GM12878 (cell line): ENCODE data around the gene RPA3. TPM values are rescaled to one million over a fixed set of nuclear protein-coding genes. Genes with fewer than 3 reads are reported as not detected.

Experiments
- ATAC-seq: fragments of 200-7000 bp; cut with Tn5 transposase; 3 replicates; pipeline ENCODE4 v1.9.1; 2020; ENCODE audit warnings: mild to moderate bottlenecking, moderate library complexity
- BruUV-seq: library from RNA; stranded (reverse); fragments of 400-500 nt; replicated peaks from 2 replicates; lab custom pipeline; 2021; lab: Mats Ljungman, UMichigan
- CTCF ChIA-PET: fragments of 300-600 bp; sonication (Branson Sonifier 250); formaldehyde crosslinking; extraction: SDS; loops from one replicate; lab custom pipeline; 2021; ENCODE audit warnings: inconsistent platforms; lab: Yijun Ruan, JAX
- POLR2A ChIA-PET: fragments of 350-600 bp; formaldehyde crosslinking; extraction: SDS; loops from one replicate; lab custom pipeline; 2021; ENCODE audit warnings: inconsistent platforms; lab: Charles Lee
- RAD21 ChIA-PET: fragments of 300-600 bp; sonication (Branson Sonifier 250); formaldehyde crosslinking; loops from one replicate; lab custom pipeline; 2023; ENCODE audit warnings: antibody characterized with exemption; ENCODE audit not compliant: unreplicated experiment; lab: Charles Lee
- SMC1A ChIA-PET: fragments of 300-600 bp; sonication (Branson Sonifier 250); formaldehyde crosslinking; loops from one replicate; lab custom pipeline; 2023; ENCODE audit not compliant: unreplicated experiment, uncharacterized antibody; lab: Charles Lee
- DNase-seq: peaks from one replicate; pipeline ENCODE4 v3.0.0-alpha.2; 2011; ENCODE audit warnings: low read depth, low spot score
- FAIRE-seq: peaks from 3 replicates; lab custom pipeline; 2011; peaks lifted over from hg19 to GRCh38; lab: Jason Lieb, UNC
- H2AFZ ChIP-seq: 2 replicates; pipeline ENCODE4 v1.6.0; 2011; ENCODE audit warnings: low read depth, low read length, control low read depth; ENCODE audit not compliant: control insufficient read depth
- H3K27ac ChIP-seq: 2 replicates; pipeline ENCODE4 v1.5.1; 2011; ENCODE audit warnings: control low read depth; ENCODE audit not compliant: control insufficient read depth, insufficient read depth
- H3K27me3 ChIP-seq, 2 experiments: replicated peaks in 1 of 2; 2 replicates each; pipeline versions ENCODE4 v1.6.0 to v1.6.1; 2011; ENCODE audit warnings: low read length in 1 of 2; ENCODE audit not compliant: control insufficient read depth in 2 of 2, insufficient read depth in 2 of 2
- H3K36me3 ChIP-seq, 2 experiments: 2 replicates each; pipeline ENCODE4 v1.5.1; 2011; ENCODE audit warnings: low read length in 1 of 2; ENCODE audit not compliant: control insufficient read depth in 2 of 2, insufficient read depth in 2 of 2
- H3K4me1 ChIP-seq: 2 replicates; pipeline ENCODE4 v1.6.1; 2011; ENCODE audit warnings: mild to moderate bottlenecking, low read length, moderate library complexity, mixed read lengths; ENCODE audit not compliant: control insufficient read depth, insufficient read depth
- H3K4me2 ChIP-seq: 2 replicates; pipeline ENCODE4 v1.6.0; 2011; ENCODE audit warnings: control low read depth; ENCODE audit not compliant: control insufficient read depth, insufficient read depth
- H3K4me3 ChIP-seq: fragments of 200-600 bp; sonication (generic); 2 replicates; pipeline ENCODE4 v1.5.1; 2016
- H3K79me2 ChIP-seq: 2 replicates; pipeline ENCODE4 v1.6.0; 2011; ENCODE audit warnings: low read length; ENCODE audit not compliant: control insufficient read depth, insufficient read depth
- H3K9ac ChIP-seq: 2 replicates; pipeline ENCODE4 v1.8.0; 2011; ENCODE audit warnings: low read length, control low read depth, mixed read lengths; ENCODE audit not compliant: control insufficient read depth, insufficient read depth
- H3K9me3 ChIP-seq: replicated peaks from 3 replicates; pipeline ENCODE4 v1.5.1; 2011; ENCODE audit warnings: mild to moderate bottlenecking, low read length; ENCODE audit not compliant: control insufficient read depth, insufficient read depth
- H4K20me1 ChIP-seq: 2 replicates; pipeline ENCODE4 v1.6.0; 2011; ENCODE audit not compliant: control insufficient read depth, insufficient read depth
- CEBPB ChIP-seq, 2 experiments: fragments of 150-350 bp in 1 of 2; IDR thresholded peaks; 2 replicates each; pipeline ENCODE4 v1.6.1; 2012 to 2014; ENCODE audit warnings: low read depth in 2 of 2, low read length in 2 of 2, borderline replicate concordance in 1 of 2, inconsistent platforms in 1 of 2
- USF2 ChIP-seq: IDR thresholded peaks from 2 replicates; pipeline ENCODE4 v1.6.1; 2011; ENCODE audit warnings: low read depth, low read length, improper control_type of control experiment, borderline replicate concordance
- WGBS: methylation state at CpG from one replicate; pipeline ENCODE4 v1.1.6; 2016; ENCODE audit warnings: low lambda C conversion rate; ENCODE audit not compliant: insufficient replicate concordance, insufficient coverage; ENCODE audit errors: missing lambda C conversion rate; 5-methylcytosine and 5-hydroxymethylcytosine counted together
- in situ Hi-C: fragments of 300-500 bp; cut with MboI; formaldehyde crosslinking; loops from 9 replicates; pipeline ENCODE4 v1.14.3; 2018; ENCODE audit warnings: mixed read lengths
- intact Hi-C: fragments of 100-400 bp; cut with micrococcal nuclease; formaldehyde crosslinking; loops from one replicate; pipeline ENCODE4 v1.14.2; 2022; ENCODE audit not compliant: unreplicated experiment
- polyA plus RNA-seq, 11 experiments: library from polyadenylated mRNA; depleted of rRNA in 4 of 11; unstranded in 6 of 11; stranded (reverse) in 5 of 11; fragments of >200 nt; fragmentation: Nextera tagmentation in 4 of 11; fragmentation: Illumina TruSeq in 1 of 11; extraction: Ambion mirVana in 4 of 11; extraction: Trizol in 1 of 11; gene quantifications; 1 replicate in 1 of 11; 2 replicates in 10 of 11; pipeline versions ENCODE4 v1.2.1 to v1.2.3, GENCODE V29; 2011 to 2016; ENCODE audit warnings: inconsistent platforms in 2 of 11, missing spikeins in 2 of 11, low read depth in 1 of 11
- total RNA-seq, 4 experiments: library from RNA; depleted of rRNA in 3 of 4; stranded (reverse); fragments of >200 nt in 3 of 4; fragmentation: Illumina TruSeq in 1 of 4; extraction: Trizol in 1 of 4; gene quantifications; 2 replicates each; pipeline versions ENCODE4 v1.2.1 to v1.2.3, GENCODE V29; 2013 to 2021
- TF ChIP-seq, protein P1 (sequence below): IDR thresholded peaks from 2 replicates; pipeline ENCODE4 v1.6.1; 2012; ENCODE audit warnings: mild to moderate bottlenecking, low read depth, low read length
- TF ChIP-seq, protein P2 (sequence below): fragments of 450-650 bp; IDR thresholded peaks from 2 replicates; pipeline ENCODE4 v1.6.1; 2018; ENCODE audit warnings: borderline replicate concordance, mild to moderate bottlenecking; ENCODE audit not compliant: partially characterized antibody

Gene RPA3
- total and polyA plus RNA-seq, 10 of the 15 experiments (the other 5 are each of a cell fraction or from before 2014, with no cell fraction given) = 60.2 to 343 (median 112) TPM

GRCh38 chr7:7651479-7651878 lies 66.9 kb downstream of the RPA3 start (continued):
- TF ChIP-seq, protein P1, sequence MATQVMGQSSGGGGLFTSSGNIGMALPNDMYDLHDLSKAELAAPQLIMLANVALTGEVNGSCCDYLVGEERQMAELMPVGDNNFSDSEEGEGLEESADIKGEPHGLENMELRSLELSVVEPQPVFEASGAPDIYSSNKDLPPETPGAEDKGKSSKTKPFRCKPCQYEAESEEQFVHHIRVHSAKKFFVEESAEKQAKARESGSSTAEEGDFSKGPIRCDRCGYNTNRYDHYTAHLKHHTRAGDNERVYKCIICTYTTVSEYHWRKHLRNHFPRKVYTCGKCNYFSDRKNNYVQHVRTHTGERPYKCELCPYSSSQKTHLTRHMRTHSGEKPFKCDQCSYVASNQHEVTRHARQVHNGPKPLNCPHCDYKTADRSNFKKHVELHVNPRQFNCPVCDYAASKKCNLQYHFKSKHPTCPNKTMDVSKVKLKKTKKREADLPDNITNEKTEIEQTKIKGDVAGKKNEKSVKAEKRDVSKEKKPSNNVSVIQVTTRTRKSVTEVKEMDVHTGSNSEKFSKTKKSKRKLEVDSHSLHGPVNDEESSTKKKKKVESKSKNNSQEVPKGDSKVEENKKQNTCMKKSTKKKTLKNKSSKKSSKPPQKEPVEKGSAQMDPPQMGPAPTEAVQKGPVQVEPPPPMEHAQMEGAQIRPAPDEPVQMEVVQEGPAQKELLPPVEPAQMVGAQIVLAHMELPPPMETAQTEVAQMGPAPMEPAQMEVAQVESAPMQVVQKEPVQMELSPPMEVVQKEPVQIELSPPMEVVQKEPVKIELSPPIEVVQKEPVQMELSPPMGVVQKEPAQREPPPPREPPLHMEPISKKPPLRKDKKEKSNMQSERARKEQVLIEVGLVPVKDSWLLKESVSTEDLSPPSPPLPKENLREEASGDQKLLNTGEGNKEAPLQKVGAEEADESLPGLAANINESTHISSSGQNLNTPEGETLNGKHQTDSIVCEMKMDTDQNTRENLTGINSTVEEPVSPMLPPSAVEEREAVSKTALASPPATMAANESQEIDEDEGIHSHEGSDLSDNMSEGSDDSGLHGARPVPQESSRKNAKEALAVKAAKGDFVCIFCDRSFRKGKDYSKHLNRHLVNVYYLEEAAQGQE = no peak
- TF ChIP-seq, protein P2, sequence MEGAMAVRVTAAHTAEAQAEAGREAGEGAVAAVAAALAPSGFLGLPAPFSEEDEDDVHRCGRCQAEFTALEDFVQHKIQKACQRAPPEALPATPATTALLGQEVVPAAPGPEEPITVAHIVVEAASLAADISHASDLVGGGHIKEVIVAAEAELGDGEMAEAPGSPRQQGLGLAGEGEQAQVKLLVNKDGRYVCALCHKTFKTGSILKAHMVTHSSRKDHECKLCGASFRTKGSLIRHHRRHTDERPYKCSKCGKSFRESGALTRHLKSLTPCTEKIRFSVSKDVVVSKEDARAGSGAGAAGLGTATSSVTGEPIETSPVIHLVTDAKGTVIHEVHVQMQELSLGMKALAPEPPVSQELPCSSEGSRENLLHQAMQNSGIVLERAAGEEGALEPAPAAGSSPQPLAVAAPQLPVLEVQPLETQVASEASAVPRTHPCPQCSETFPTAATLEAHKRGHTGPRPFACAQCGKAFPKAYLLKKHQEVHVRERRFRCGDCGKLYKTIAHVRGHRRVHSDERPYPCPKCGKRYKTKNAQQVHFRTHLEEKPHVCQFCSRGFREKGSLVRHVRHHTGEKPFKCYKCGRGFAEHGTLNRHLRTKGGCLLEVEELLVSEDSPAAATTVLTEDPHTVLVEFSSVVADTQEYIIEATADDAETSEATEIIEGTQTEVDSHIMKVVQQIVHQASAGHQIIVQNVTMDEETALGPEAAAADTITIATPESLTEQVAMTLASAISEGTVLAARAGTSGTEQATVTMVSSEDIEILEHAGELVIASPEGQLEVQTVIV = no peak

DNA sequence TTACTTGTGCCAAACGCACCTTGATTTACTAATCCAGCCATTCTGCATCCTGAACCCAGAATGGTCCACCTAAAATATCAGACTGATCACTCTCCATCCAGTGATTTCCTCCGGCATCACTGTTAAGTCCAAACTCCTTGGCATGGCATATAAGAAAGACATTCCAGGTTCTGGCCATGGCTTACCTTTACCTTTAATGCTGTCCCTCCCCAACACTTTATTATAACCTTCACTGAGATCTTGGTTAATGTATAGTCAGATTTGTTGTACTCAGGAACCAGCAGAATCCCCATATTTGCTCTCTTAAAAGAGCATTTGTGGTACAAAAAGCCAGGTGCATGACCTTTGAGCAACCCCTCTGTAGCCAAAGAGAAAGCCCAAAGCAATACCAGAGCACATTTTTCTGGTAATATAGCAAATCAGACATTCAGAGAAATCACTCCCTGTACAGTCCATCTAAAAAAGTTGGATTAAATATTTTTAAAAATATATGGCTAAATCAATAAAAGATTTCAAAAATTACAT lies 67.7 kb downstream of the RPA3 start:
- H3K9me3 ChIP-seq = peaks cover 3% of the 10 kb centered on the region; the same call in 1 of the 3 replicates
- H2AFZ ChIP-seq = no peak overlapping the region
- H3K27ac ChIP-seq = no peak overlapping the region
- no peak overlapping the region for H3K4me3 ChIP-seq
- no peaks in the 10 kb centered on the region; a peak in 1 of 4 replicates for H3K36me3 ChIP-seq
- SMC1A ChIA-PET = no interaction called here
- in situ Hi-C loops = no loop called here
- 100% methylated on average over 2 of the region's 2 CpGs for WGBS
- peaks cover 2% of the 10 kb centered on the region for H3K79me2 ChIP-seq
- H3K4me1 ChIP-seq = no peaks in the 10 kb centered on the region
- FAIRE-seq (no peak), DNase-seq (no peak), ATAC-seq (no peak)
- POLR2A ChIA-PET = no interaction called here
- intact Hi-C loops = no loop called here
- BruUV-seq = no TSS peak
- H3K27me3 ChIP-seq = no peaks in the 10 kb centered on the region
- CTCF ChIA-PET = interaction anchor here (1.6 kb wide), 2 partner anchors 16 to 540 kb away, joined by 6 read pairs; no protein-coding TSS in a partner anchor
- no peak for TF ChIP-seq CEBPB (IDR thresholded peaks at IDR 0.05; ENCODE audit: borderline replicate concordance in 1 of 2, low read depth in 2 of 2, low read length in 2 of 2)
- TF ChIP-seq USF2 = no peak
- TF ChIP-seq, all 136 proteins: peak for 0
- no peaks in the 10 kb centered on the region for H4K20me1 ChIP-seq
- no peak overlapping the region for H3K4me2 ChIP-seq
- no peak overlapping the region for H3K9ac ChIP-seq
- RAD21 ChIA-PET = interaction anchor here (1.2 kb wide), 1 partner anchor 30 kb away, joined by 6 read pairs; no protein-coding TSS in a partner anchor
